Stimulated activated CD4-positive, alpha-beta T cell treated with anti-CD3 and anti-CD28 coated beads, Interleukin-12 subunit alpha, Interleukin-12 subunit beta, amount 100 ng/mL, for 24 hours (primary cell): Measurements from ENCODE around the gene GPR162.

Source experiments
- DNase-seq, 2 experiments: peaks; one replicate each; pipeline ENCODE4 v3.0.0-alpha.2; 2020; ENCODE audit warnings: low read depth in 2 of 2

The GPR162 gene

GRCh38 chr12:6836851-6837250 is 15.2 kb downstream of the GPR162 start:
- DNase-seq: no peak

- DNase-seq: no peak
These were observed 15.9 kb downstream of the GPR162 start for GRCh38 chr12:6837370-6838060.

- no peak for DNase-seq
These were observed 17.2 kb downstream of the GPR162 start for GRCh38 chr12:6838854-6839253.

GRCh38 chr12:6839482-6840201 is 18.0 kb downstream of the GPR162 start:
- no peak for DNase-seq

- DNase-seq: no peak
These were observed 18.7 kb downstream of the GPR162 start for GRCh38 chr12:6840330-6840729.

- DNase-seq: no peak
These were observed 19.3 kb downstream of the GPR162 start, which contains the start of gene GNB3 for GRCh38 chr12:6840761-6841515. TSS of gene GNB3 (plus strand) at chr12:6840925. CDS start at chr12:6841288, 363 bp downstream.

- DNase-seq: no peak
These were observed 20.5 kb downstream of the GPR162 start for GRCh38 chr12:6842075-6842474.

GRCh38 chr12:6843118-6843902 is 21.7 kb downstream of the GPR162 start:
- no peak for DNase-seq

GRCh38 chr12:6845395-6845794 is 23.8 kb downstream of the GPR162 start:
- DNase-seq: no peak

- no peak for DNase-seq
These were observed 24.8 kb downstream of the GPR162 start for GRCh38 chr12:6846316-6846869.

- no peak for DNase-seq
These were observed 26.1 kb downstream of the GPR162 start for GRCh38 chr12:6847676-6848075.

- no peak for DNase-seq
These were observed 27.8 kb downstream of the GPR162 start for GRCh38 chr12:6849427-6849826.

GRCh38 chr12:6849976-6850560 is 28.4 kb downstream of the GPR162 start:
- no peak for DNase-seq

- DNase-seq: no peak
These were observed 29.2 kb downstream of the GPR162 start for GRCh38 chr12:6850796-6851152.

- DNase-seq: peak; percentile 80 to 97
These were observed 29.7 kb downstream of the GPR162 start, which contains the start of gene CDCA3 for GRCh38 chr12:6851153-6851920. TSS of gene CDCA3 (minus strand) at chr12:6851286. CDS start at chr12:6850952, 334 bp downstream.

GRCh38 chr12:6851921-6852650 is 30.5 kb downstream of the GPR162 start, which contains the start of gene USP5:
TSS of gene USP5 (plus strand) at chr12:6852150. CDS start at chr12:6852180, 30 bp downstream.
- DNase-seq: peak; percentile 96 to 98

GRCh38 chr12:6852651-6853354 is 31.2 kb downstream of the GPR162 start:
- peak; percentile 63 to 77 for DNase-seq

GRCh38 chr12:6853626-6854025 is 32.0 kb downstream of the GPR162 start:
- no peak for DNase-seq

- DNase-seq: no peak
These were observed 32.4 kb downstream of the GPR162 start for GRCh38 chr12:6854036-6854435.
